ENCODE results near the gene RBM45. TPM values are rescaled to one million over a fixed set of nuclear protein-coding genes. Genes with fewer than 3 reads are reported as not detected.

RBM45 gene
- total RNA-seq, 1 experiment from 2014 or later: 7.4 TPM

DNA sequence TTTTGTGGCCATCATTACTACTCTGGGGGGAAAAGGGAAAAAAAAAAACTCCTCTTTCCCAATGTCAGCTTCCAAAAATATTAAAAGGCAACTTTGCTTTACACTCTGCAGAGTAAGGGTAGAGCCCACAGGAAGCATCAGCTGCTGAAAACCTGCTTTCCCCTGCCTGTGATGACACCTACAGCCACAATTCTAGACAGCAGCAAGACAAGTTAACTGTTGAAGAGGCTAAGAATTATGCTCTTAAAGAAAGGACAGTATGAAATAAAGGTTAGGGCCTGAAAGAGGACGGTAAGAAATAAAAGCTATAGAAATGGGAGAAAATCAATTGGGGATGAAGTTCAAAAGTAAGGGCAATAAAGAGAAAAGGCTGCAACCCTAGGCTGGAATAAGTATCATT is 42.7 kb upstream of the RBM45 start (continued):
- TF ChIP-seq, protein P1, sequence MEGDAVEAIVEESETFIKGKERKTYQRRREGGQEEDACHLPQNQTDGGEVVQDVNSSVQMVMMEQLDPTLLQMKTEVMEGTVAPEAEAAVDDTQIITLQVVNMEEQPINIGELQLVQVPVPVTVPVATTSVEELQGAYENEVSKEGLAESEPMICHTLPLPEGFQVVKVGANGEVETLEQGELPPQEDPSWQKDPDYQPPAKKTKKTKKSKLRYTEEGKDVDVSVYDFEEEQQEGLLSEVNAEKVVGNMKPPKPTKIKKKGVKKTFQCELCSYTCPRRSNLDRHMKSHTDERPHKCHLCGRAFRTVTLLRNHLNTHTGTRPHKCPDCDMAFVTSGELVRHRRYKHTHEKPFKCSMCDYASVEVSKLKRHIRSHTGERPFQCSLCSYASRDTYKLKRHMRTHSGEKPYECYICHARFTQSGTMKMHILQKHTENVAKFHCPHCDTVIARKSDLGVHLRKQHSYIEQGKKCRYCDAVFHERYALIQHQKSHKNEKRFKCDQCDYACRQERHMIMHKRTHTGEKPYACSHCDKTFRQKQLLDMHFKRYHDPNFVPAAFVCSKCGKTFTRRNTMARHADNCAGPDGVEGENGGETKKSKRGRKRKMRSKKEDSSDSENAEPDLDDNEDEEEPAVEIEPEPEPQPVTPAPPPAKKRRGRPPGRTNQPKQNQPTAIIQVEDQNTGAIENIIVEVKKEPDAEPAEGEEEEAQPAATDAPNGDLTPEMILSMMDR (IDR thresholded peaks at IDR 0.05 in 2 of 3, conservative IDR thresholded peaks at IDR 0.05 in 1 of 3; ENCODE audit: borderline replicate concordance in 1 of 3, insufficient read depth in 1 of 3, low read depth in 2 of 3, low read length in 2 of 3): 0 out of 6 replicates have a peak, but pooled peaks of 1 of the 3 experiments have one; percentile 16
- no peak for TF ChIP-seq SP1 (IDR thresholded peaks at IDR 0.05; ENCODE audit: low read depth)

DNA sequence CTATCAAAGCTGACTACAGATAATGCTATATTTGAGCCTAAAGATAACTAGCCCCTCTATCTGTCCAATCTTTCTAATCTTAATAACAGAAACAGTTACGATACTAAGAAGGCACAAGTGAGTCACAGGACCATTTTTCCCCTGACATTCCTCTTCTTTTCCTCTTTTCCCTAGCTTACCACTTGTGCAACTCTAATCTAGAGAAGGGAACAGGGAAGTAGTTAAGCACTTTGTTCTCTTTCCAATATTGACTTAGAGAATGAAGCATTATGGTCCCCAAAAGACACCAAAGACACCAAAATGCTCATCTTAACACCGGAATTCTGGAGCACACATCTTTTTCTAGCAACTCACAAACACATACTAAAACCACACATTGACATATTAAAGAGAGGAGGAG is 41.4 kb upstream of the RBM45 start:
- CTCF ChIA-PET: interaction anchor here (0.6 kb wide), 1 partner anchor 328 kb away, joined by 3 read pairs; no protein-coding TSS in a partner anchor
- Histone ChIP-seq H4K20me1 (ENCODE audit: insufficient read depth) (no peaks in the 10 kb centered on the region), H3K9ac (ENCODE audit: low read length) (no peak overlapping the region), H3K27me3 (ENCODE audit: insufficient read depth, low read length) (no peaks in the 10 kb centered on the region), H3K79me2 (ENCODE audit: insufficient read depth, low read length) (no peaks in the 10 kb centered on the region), H3K4me3 (replicated peaks in 1 of 2; ENCODE audit: low read depth in 1 of 2, low read length in 2 of 2) (no peak overlapping the region), H3K4me1 (ENCODE audit: control insufficient read depth in 1 of 2, insufficient read depth in 2 of 2, low read length in 2 of 2) (peaks cover 20 to 39% of the 10 kb centered on the region in 2 experiments), H3K36me3 (ENCODE audit: control insufficient read depth in 1 of 2, insufficient read depth in 2 of 2, low read length in 2 of 2) (no peaks in the 10 kb centered on the region), H2AFZ (ENCODE audit: low read depth, low read length, poor library complexity, severe bottlenecking) (no peak overlapping the region), H3K9me2 (ENCODE audit: insufficient read depth) (no peaks in the 10 kb centered on the region), H3K4me2 (ENCODE audit: low read length) (no peak overlapping the region), H3K9me3 (ENCODE audit: control insufficient read depth in 1 of 2, insufficient read depth in 1 of 2, low read depth in 1 of 2, low read length in 2 of 2) (no peaks in the 10 kb centered on the region), H3K27ac (ENCODE audit: low read depth, low read length) (no peak overlapping the region)
- ATAC-seq (no peak), DNase-seq (ENCODE audit: low read depth, low spot score) (no peak)
- intact Hi-C loops (cut with micrococcal nuclease): no loop called here
- BruUV-seq (replicated peaks): no TSS peak
- POLR2A ChIA-PET: no interaction called here
- TF ChIP-seq YY1 (IDR thresholded peaks at IDR 0.05; ENCODE audit: extremely low read depth, insufficient replicate concordance, low read depth, low read length): no peak
- no peak for TF ChIP-seq TCF7L2 (IDR thresholded peaks at IDR 0.05; ENCODE audit: borderline replicate concordance, extremely low read depth, insufficient read depth, insufficient read length)
- TF ChIP-seq POLR2AphosphoS5 (IDR thresholded peaks at IDR 0.05; ENCODE audit: low read depth, low read length): no peak
- TF ChIP-seq ZNF274 (IDR thresholded peaks at IDR 0.05; ENCODE audit: low read depth, low read length): no peak
- RAD21 ChIA-PET (ENCODE audit: low non-redundant PET in 1 of 2, low total read pairs in 2 of 2, uncharacterized antibody in 2 of 2, unreplicated experiment in 2 of 2): no interaction called here

Measured in HCT116 (cell line).